Caco-2 (cell line): Measurements from ENCODE around the gene MYT1. TPM values are rescaled to one million over a fixed set of nuclear protein-coding genes. Genes with fewer than 3 reads are reported as not detected.
A peak's percentile ranks its signal among the peaks of the same experiment; 100 is the strongest.

Source experiments
- BruUV-seq: library from RNA; stranded (reverse); fragments of 400-500 nt; replicated peaks from 2 replicates; lab custom pipeline; 2021; lab: Mats Ljungman, UMichigan
- CTCF ChIA-PET: fragments of 300-600 bp; sonication (Branson Sonifier 250); formaldehyde crosslinking; loops from one replicate; lab custom pipeline; 2022; ENCODE audit warnings: antibody characterized with exemption; lab: Charles Lee
- POLR2A ChIA-PET: fragments of 300-600 bp; sonication (Branson Sonifier 250); formaldehyde crosslinking; loops from one replicate; lab custom pipeline; 2022; ENCODE audit warnings: antibody characterized with exemption; lab: Charles Lee
- DNase-seq, 2 experiments: peaks; one replicate each; pipeline versions ENCODE4 v3.0.0 to v3.0.0-alpha.2; 2020 to 2022
- H3K27me3 ChIP-seq: replicated peaks from 2 replicates; pipeline ENCODE4 v1.6.0; 2011; ENCODE audit warnings: low read length; ENCODE audit not compliant: control insufficient read depth, insufficient read depth
- H3K36me3 ChIP-seq: 2 replicates; pipeline ENCODE4 v1.5.1; 2011; ENCODE audit warnings: low read length; ENCODE audit not compliant: control insufficient read depth, insufficient read depth
- H3K4me1 ChIP-seq: fragments of 250-450 bp; sonication (Bioruptor Pico); 2 replicates; pipeline ENCODE4 v1.5.1; 2020; ENCODE audit warnings: mild to moderate bottlenecking
- H3K4me3 ChIP-seq: 2 replicates; pipeline ENCODE4 v1.5.1; 2011; ENCODE audit warnings: low read depth, mild to moderate bottlenecking, control low read depth, low read length
- H3K9me3 ChIP-seq: fragments of 250-450 bp; sonication (Bioruptor Pico); 2 replicates; pipeline ENCODE4 v1.5.1; 2020; ENCODE audit warnings: mild to moderate bottlenecking, moderate library complexity
- H3K27ac Mint-ChIP-seq: one replicate; pipeline ENCODE4 v1.8.0; 2022; ENCODE audit warnings: mixed read lengths; ENCODE audit not compliant: unreplicated experiment
- H3K27me3 Mint-ChIP-seq: one replicate; pipeline ENCODE4 v1.8.0; 2022; ENCODE audit warnings: mixed read lengths; ENCODE audit not compliant: insufficient read depth, unreplicated experiment
- H3K36me3 Mint-ChIP-seq: one replicate; pipeline ENCODE4 v1.8.0; 2022; ENCODE audit warnings: mild to moderate bottlenecking, mixed read lengths; ENCODE audit not compliant: insufficient read depth, unreplicated experiment
- H3K4me1 Mint-ChIP-seq: one replicate; pipeline ENCODE4 v1.8.0; 2022; ENCODE audit warnings: low read depth, mixed read lengths; ENCODE audit not compliant: unreplicated experiment
- H3K4me3 Mint-ChIP-seq: one replicate; pipeline ENCODE4 v1.8.0; 2022; ENCODE audit warnings: mild to moderate bottlenecking, moderate library complexity, mixed read lengths; ENCODE audit not compliant: unreplicated experiment
- H3K9me3 Mint-ChIP-seq: one replicate; pipeline ENCODE4 v1.8.0; 2022; ENCODE audit warnings: mixed read lengths; ENCODE audit not compliant: unreplicated experiment
- intact Hi-C: fragments of 100-400 bp; cut with micrococcal nuclease; formaldehyde crosslinking; loops from one replicate; pipeline ENCODE4 v1.10.0; 2022; ENCODE audit not compliant: unreplicated experiment
- total RNA-seq: library from RNA; stranded (reverse); gene quantifications from 2 replicates; pipeline ENCODE4 v1.2.3, GENCODE V29; 2022
- TF ChIP-seq, protein P1 (sequence below), 2 experiments: fragments of 200-600 bp in 1 of 2; IDR thresholded peaks; 1 replicate in 1 of 2; 2 replicates in 1 of 2; pipeline versions ENCODE4 v1.5.1 to v1.8.0; 2011 to 2022; ENCODE audit warnings: antibody characterized with exemption in 1 of 2, control low read depth in 1 of 2, inconsistent platforms in 1 of 2, low read depth in 1 of 2, low read length in 1 of 2, mild to moderate bottlenecking in 1 of 2, moderate library complexity in 1 of 2; ENCODE audit not compliant: insufficient read depth in 1 of 2, severe bottlenecking in 1 of 2, unreplicated experiment in 1 of 2

The MYT1 gene
- total RNA-seq, 1 experiment from 2014 or later = 0.25 TPM

DNA sequence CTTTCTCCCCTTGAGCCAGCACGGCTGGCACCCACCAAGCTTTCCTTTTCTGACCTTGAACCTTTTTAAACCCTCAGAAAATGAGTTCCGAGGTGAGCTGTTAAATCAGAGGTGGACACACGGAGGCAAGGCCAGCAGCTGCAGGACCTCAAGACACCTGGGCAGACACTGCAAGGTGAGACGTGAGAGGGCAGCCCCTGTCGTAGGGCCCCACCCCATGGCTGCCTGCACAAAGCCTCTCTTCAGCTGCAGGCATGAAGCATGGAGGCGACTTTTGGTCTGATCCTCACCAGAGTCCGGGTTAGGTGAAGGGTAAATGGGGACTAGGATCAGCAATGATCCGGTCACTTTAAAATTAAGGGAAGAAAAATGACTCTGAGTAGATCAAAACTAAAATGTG is 25.7 kb downstream of the MYT1 start:
- ChIA-PET POLR2A (no interaction called here), CTCF (interaction anchor here (0.8 kb wide), 1 partner anchor 33 kb away, joined by 3 read pairs; no protein-coding TSS in a partner anchor)
- H3K4me3 Mint-ChIP-seq = no peak overlapping the region
- H3K9me3 Mint-ChIP-seq = peaks cover 5% of the 10 kb centered on the region
- no TSS peak for BruUV-seq
- Histone ChIP-seq H3K9me3 (peaks cover 11% of the 10 kb centered on the region), H3K4me3 (no peak overlapping the region), H3K4me1 (peaks cover 22% of the 10 kb centered on the region), H3K27me3 (no peaks in the 10 kb centered on the region), H3K36me3 (no peaks in the 10 kb centered on the region)
- intact Hi-C loops = loop anchor here (5.0 kb wide), 1 partner anchor 32 kb away; no protein-coding TSS in a partner anchor
- H3K27me3 Mint-ChIP-seq = peaks cover 16% of the 10 kb centered on the region
- H3K4me1 Mint-ChIP-seq = peaks cover 21% of the 10 kb centered on the region
- peaks cover 9% of the 10 kb centered on the region for H3K36me3 Mint-ChIP-seq
- TF ChIP-seq, protein P1, sequence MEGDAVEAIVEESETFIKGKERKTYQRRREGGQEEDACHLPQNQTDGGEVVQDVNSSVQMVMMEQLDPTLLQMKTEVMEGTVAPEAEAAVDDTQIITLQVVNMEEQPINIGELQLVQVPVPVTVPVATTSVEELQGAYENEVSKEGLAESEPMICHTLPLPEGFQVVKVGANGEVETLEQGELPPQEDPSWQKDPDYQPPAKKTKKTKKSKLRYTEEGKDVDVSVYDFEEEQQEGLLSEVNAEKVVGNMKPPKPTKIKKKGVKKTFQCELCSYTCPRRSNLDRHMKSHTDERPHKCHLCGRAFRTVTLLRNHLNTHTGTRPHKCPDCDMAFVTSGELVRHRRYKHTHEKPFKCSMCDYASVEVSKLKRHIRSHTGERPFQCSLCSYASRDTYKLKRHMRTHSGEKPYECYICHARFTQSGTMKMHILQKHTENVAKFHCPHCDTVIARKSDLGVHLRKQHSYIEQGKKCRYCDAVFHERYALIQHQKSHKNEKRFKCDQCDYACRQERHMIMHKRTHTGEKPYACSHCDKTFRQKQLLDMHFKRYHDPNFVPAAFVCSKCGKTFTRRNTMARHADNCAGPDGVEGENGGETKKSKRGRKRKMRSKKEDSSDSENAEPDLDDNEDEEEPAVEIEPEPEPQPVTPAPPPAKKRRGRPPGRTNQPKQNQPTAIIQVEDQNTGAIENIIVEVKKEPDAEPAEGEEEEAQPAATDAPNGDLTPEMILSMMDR (IDR thresholded peaks at IDR 0.05; ENCODE audit: insufficient read depth in 1 of 2, low read depth in 1 of 2, low read length in 1 of 2, severe bottlenecking in 1 of 2, unreplicated experiment in 1 of 2) = no peak
- H3K27ac Mint-ChIP-seq = peak overlapping the region; percentile 69
- DNase-seq = no peak

DNA sequence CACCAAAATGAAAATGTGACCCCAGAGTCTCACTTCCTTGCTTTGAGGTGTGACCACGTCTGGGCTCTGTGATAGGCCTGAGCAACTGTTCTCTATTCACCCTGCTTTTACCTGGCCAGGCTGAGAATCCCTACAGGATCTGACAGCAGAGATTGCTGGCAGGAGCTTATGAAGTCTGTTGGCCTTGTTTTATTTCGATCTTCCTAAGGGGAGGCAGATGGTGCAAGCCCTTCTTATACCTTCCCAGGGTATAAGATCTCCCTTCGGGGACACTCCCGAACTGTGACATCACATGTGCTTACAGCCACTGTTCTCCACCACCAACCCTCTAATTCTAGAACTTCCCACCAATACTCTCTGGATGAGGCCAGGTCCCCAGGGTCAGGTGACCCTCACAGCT is 26.8 kb downstream of the MYT1 start:
- POLR2A ChIA-PET = no interaction called here

DNA sequence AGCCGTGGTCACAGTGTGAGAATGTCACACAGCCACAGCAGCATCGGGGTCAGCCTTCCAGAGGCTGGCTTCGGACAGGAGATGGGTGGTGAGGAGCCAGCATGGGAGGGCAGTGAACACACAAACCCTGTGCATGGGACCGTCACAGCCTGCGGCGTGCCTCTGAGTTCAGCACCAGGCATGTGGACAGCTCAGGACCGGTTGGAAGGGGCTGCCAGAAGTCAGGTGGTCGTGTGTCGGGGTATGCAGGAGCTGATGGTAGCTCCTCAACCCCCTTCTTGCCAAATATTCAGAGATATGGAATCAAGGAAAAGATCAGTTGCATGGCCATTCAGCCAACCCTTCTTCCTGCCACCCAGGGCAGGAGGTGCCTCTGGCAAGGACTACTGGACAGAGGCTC is 28.2 kb downstream of the MYT1 start:
- no peak overlapping the region for H3K27ac Mint-ChIP-seq
- peaks cover 9% of the 10 kb centered on the region for H3K36me3 Mint-ChIP-seq
- Histone ChIP-seq H3K4me1 (peaks cover 22% of the 10 kb centered on the region), H3K27me3 (no peaks in the 10 kb centered on the region), H3K4me3 (no peak overlapping the region), H3K9me3 (peaks cover 4% of the 10 kb centered on the region), H3K36me3 (no peaks in the 10 kb centered on the region)
- BruUV-seq = no TSS peak
- CTCF ChIA-PET = no interaction called here
- POLR2A ChIA-PET = no interaction called here
- H3K9me3 Mint-ChIP-seq = no peaks in the 10 kb centered on the region
- intact Hi-C loops = no loop called here
- no peak overlapping the region for H3K4me3 Mint-ChIP-seq
- TF ChIP-seq, protein P1 (IDR thresholded peaks at IDR 0.05; ENCODE audit: insufficient read depth in 1 of 2, low read depth in 1 of 2, low read length in 1 of 2, severe bottlenecking in 1 of 2, unreplicated experiment in 1 of 2) = no peak
- H3K4me1 Mint-ChIP-seq = peaks cover 21% of the 10 kb centered on the region
- DNase-seq = peak in 1 of 2 experiments; percentile 47
- H3K27me3 Mint-ChIP-seq = peaks cover 21% of the 10 kb centered on the region

More for the DNA sequence above, 26.8 kb downstream of the MYT1 start:
- Mint-ChIP-seq H3K27me3 (peaks cover 16% of the 10 kb centered on the region), H3K4me3 (no peak overlapping the region), H3K27ac (no peak overlapping the region), H3K36me3 (peaks cover 9% of the 10 kb centered on the region), H3K4me1 (peaks cover 21% of the 10 kb centered on the region), H3K9me3 (no peaks in the 10 kb centered on the region)
- DNase-seq = no peak
- Histone ChIP-seq H3K4me1 (peaks cover 22% of the 10 kb centered on the region), H3K4me3 (no peak overlapping the region), H3K36me3 (no peaks in the 10 kb centered on the region), H3K9me3 (peaks cover 10% of the 10 kb centered on the region), H3K27me3 (no peaks in the 10 kb centered on the region)
- CTCF ChIA-PET = no interaction called here
- TF ChIP-seq, protein P1 (IDR thresholded peaks at IDR 0.05; ENCODE audit: insufficient read depth in 1 of 2, low read depth in 1 of 2, low read length in 1 of 2, severe bottlenecking in 1 of 2, unreplicated experiment in 1 of 2) = no peak
- BruUV-seq = no TSS peak
- intact Hi-C loops = no loop called here
